HG02623 (cell line): Measurements from ENCODE around the gene RPTOR.
"Not testable (repeated sequence)": the region's sequence is repeated elsewhere in the genome, so short reads cannot be mapped to it uniquely, and the experiment has no call there.

Experiments
- ATAC-seq: cut with Tn5 transposase; IDR thresholded peaks from one replicate; pipeline ENCODE4 v1.9.1; 2021; ENCODE audit warnings: moderate library complexity; ENCODE audit not compliant: unreplicated experiment

The RPTOR gene

GRCh38 chr17:80761110-80761871 lies 216.7 kb downstream of the RPTOR start:
- ATAC-seq, result no peak

- no peak for ATAC-seq
These were observed 217.4 kb downstream of the RPTOR start for GRCh38 chr17:80762076-80762475.

- no peak for ATAC-seq
These were observed 218.7 kb downstream of the RPTOR start for GRCh38 chr17:80763293-80763867.

- ATAC-seq, result not testable (repeated sequence)
These were observed 220.0 kb downstream of the RPTOR start for GRCh38 chr17:80764627-80765145.

GRCh38 chr17:80765241-80765961 lies 220.8 kb downstream of the RPTOR start:
- ATAC-seq, result no peak

GRCh38 chr17:80766290-80766855 lies 221.7 kb downstream of the RPTOR start:
- no peak for ATAC-seq

GRCh38 chr17:80768389-80768788 lies 223.8 kb downstream of the RPTOR start:
- no peak for ATAC-seq

GRCh38 chr17:80768936-80769335 lies 224.3 kb downstream of the RPTOR start:
- no peak for ATAC-seq

- ATAC-seq, result no peak
These were observed 224.9 kb downstream of the RPTOR start for GRCh38 chr17:80769516-80769915.

GRCh38 chr17:80769936-80770625 lies 225.4 kb downstream of the RPTOR start:
- ATAC-seq, result no peak

GRCh38 chr17:80770881-80771611 lies 226.4 kb downstream of the RPTOR start:
- ATAC-seq, result no peak

- no peak for ATAC-seq
These were observed 227.0 kb downstream of the RPTOR start for GRCh38 chr17:80771612-80772005.

- ATAC-seq, result no peak
These were observed 228.2 kb downstream of the RPTOR start for GRCh38 chr17:80772906-80773242.

GRCh38 chr17:80773243-80773991 lies 228.8 kb downstream of the RPTOR start:
- no peak for ATAC-seq

- ATAC-seq, result no peak
These were observed 229.5 kb downstream of the RPTOR start for GRCh38 chr17:80774146-80774545.

- no peak for ATAC-seq
These were observed 230.1 kb downstream of the RPTOR start for GRCh38 chr17:80774643-80775281.

- no peak for ATAC-seq
These were observed 231.2 kb downstream of the RPTOR start for GRCh38 chr17:80775863-80776262.

GRCh38 chr17:80777274-80777673 lies 232.6 kb downstream of the RPTOR start:
- no peak for ATAC-seq

GRCh38 chr17:80778716-80779115 lies 234.1 kb downstream of the RPTOR start:
- ATAC-seq, result no peak
